MM.1S (cell line): ENCODE results near the gene NHLRC4.

ENCODE experiments used
- DNase-seq: peaks from one replicate; pipeline ENCODE4 v3.0.0-alpha.2; 2015
- H2AFZ ChIP-seq: fragments of 300-600 bp; sonication (generic); 2 replicates; pipeline ENCODE4 v1.6.0; 2016; ENCODE audit warnings: antibody characterized with exemption, low read length
- H3F3A ChIP-seq: fragments of 300-600 bp; sonication (generic); 2 replicates; pipeline ENCODE4 v1.6.1; 2016; ENCODE audit warnings: mild to moderate bottlenecking, antibody characterized with exemption, low read length, moderate library complexity, mixed read lengths; ENCODE audit not compliant: insufficient read depth
- H3K27ac ChIP-seq: fragments of 300-600 bp; sonication (generic); 2 replicates; pipeline ENCODE4 v1.5.1; 2016; ENCODE audit warnings: mild to moderate bottlenecking, low read length
- H3K27me3 ChIP-seq: fragments of 300-600 bp; sonication (generic); replicated peaks from 2 replicates; pipeline ENCODE4 v1.6.0; 2016; ENCODE audit warnings: low read length; ENCODE audit not compliant: insufficient read depth
- H3K36me3 ChIP-seq: fragments of 300-600 bp; sonication (generic); replicated peaks from 2 replicates; pipeline ENCODE4 v1.6.1; 2016; ENCODE audit warnings: mild to moderate bottlenecking, low read length, mixed read lengths; ENCODE audit not compliant: insufficient read depth
- H3K4me1 ChIP-seq: fragments of 300-600 bp; sonication (generic); 2 replicates; pipeline ENCODE4 v1.6.1; 2016; ENCODE audit warnings: low read length, mixed read lengths
- H3K4me2 ChIP-seq: fragments of 300-600 bp; sonication (generic); 2 replicates; pipeline ENCODE4 v1.6.0; 2016; ENCODE audit warnings: low read depth, low read length
- H3K4me3 ChIP-seq: fragments of 300-600 bp; sonication (generic); 2 replicates; pipeline ENCODE4 v1.5.1; 2016; ENCODE audit warnings: low read length, mixed read lengths
- H3K79me2 ChIP-seq: fragments of 300-600 bp; sonication (generic); 2 replicates; pipeline ENCODE4 v1.6.1; 2016; ENCODE audit warnings: mixed run types, low read length, mixed read lengths
- H3K9ac ChIP-seq: fragments of 300-600 bp; sonication (generic); 2 replicates; pipeline ENCODE4 v1.6.1; 2016; ENCODE audit warnings: low read length, mixed read lengths
- H3K9me2 ChIP-seq: fragments of 300-600 bp; sonication (generic); replicated peaks from 2 replicates; pipeline ENCODE4 v1.6.1; 2016; ENCODE audit warnings: mild to moderate bottlenecking, low read length, mixed read lengths; ENCODE audit not compliant: insufficient read depth
- H3K9me3 ChIP-seq: fragments of 300-600 bp; sonication (generic); replicated peaks from 2 replicates; pipeline ENCODE4 v1.6.1; 2016; ENCODE audit warnings: mild to moderate bottlenecking, low read length, mixed read lengths; ENCODE audit not compliant: insufficient read depth
- H4K20me1 ChIP-seq: fragments of 300-600 bp; sonication (generic); 2 replicates; pipeline ENCODE4 v1.6.1; 2016; ENCODE audit warnings: mild to moderate bottlenecking, low read length, moderate library complexity, mixed read lengths; ENCODE audit not compliant: insufficient read depth
- CTCF ChIP-seq: fragments of 300-600 bp; sonication (generic); IDR thresholded peaks from 2 replicates; pipeline ENCODE4 v1.5.1; 2016; ENCODE audit warnings: antibody characterized with exemption, low read length, mixed read lengths
- EZH2 ChIP-seq: fragments of 300-600 bp; sonication (generic); optimal IDR thresholded peaks from 2 replicates; pipeline ENCODE3; 2017; ENCODE audit warnings: low read depth, mild to moderate bottlenecking, antibody characterized with exemption, low read length, mixed read lengths
- EZH2phosphoT487 ChIP-seq: fragments of 300-600 bp; sonication (generic); IDR thresholded peaks from 2 replicates; pipeline ENCODE4 v1.6.1; 2018; ENCODE audit warnings: antibody characterized with exemption, low read length

Gene NHLRC4

DNA sequence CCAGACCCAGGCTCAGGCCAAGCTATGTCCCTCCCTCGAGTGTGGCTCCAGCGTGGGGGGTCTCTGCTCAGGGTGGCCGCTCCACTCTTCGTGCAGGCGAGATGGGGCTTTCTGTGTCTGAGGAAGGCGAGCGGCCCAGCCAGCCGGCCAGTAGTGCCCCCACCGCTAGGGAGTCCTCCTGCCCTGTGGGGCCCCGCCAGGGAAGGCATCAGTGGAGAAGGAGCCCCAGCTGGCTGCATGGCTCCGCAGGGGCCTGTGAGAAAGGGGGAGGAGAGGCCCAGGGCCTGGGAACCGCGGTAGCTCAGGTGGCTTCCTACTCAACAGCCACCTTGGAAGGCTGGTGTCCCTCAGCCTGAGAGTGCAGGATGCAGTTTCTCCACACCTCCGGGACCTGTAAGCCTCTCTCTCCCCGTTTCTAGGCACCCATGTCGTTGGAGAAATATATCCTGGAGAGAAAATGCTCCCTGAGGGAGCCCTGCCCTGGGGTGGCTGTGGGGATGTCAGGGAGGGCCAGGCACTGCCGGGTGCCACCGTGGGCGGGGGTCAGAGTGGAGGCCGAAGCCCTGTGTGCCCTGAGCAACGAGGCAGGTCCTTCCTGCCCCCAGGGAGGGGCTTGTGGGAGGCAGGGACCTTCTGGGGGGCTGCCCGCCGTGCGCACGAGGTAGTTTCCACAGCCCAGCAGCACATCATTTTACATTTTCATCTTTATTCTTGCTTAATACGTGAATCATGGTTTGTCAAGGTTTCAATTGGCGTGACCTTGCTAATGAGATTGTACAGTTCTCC, 6.3 kb downstream of the NHLRC4 start:
- Histone ChIP-seq H3K27ac (no peak overlapping the region), H3K79me2 (peaks cover 22% of the 10 kb centered on the region), H3K4me1 (0 out of 2 replicates have a peak, but pooled peaks cover 5% of the 10 kb centered on the region), H3K9me3 (no peaks in the 10 kb centered on the region), H3K36me3 (no peaks in the 10 kb centered on the region), H3K9me2 (no peaks in the 10 kb centered on the region), H3K4me3 (no peak overlapping the region), H3K9ac (no peak overlapping the region), H3K27me3 (no peaks in the 10 kb centered on the region), H3K4me2 (no peak overlapping the region), H4K20me1 (no peaks in the 10 kb centered on the region), H2AFZ (no peak overlapping the region), H3F3A (no peaks in the 10 kb centered on the region)
- TF ChIP-seq EZH2phosphoT487 (no peak), EZH2 (no peak), CTCF (no peak)
- no peak for DNase-seq

DNA sequence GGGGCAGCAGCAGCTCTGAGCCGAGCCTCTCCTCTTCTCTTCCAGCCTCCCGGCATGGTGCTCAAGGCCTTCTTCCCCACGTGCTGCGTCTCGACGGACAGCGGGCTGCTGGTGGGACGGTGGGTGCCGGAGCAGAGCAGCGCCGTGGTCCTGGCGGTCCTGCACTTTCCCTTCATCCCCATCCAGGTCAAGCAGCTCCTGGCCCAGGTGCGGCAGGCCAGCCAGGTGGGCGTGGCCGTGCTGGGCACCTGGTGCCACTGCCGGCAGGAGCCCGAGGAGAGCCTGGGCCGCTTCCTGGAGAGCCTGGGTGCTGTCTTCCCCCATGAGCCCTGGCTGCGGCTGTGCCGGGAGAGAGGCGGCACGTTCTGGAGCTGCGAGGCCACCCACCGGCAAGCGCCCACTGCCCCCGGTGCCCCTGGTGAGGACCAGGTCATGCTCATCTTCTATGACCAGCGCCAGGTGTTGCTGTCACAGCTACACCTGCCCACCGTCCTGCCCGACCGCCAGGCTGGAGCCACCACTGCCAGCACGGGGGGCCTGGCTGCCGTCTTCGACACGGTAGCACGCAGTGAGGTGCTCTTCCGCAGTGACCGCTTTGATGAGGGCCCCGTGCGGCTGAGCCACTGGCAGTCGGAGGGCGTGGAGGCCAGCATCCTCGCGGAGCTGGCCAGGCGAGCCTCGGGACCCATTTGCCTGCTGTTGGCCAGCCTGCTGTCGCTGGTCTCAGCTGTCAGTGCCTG, 7.4 kb downstream of the NHLRC4 start:
- Histone ChIP-seq H3K27me3 (no peaks in the 10 kb centered on the region), H3F3A (no peaks in the 10 kb centered on the region), H3K9me2 (no peaks in the 10 kb centered on the region), H3K4me2 (no peak overlapping the region), H3K27ac (no peak overlapping the region), H3K36me3 (no peaks in the 10 kb centered on the region), H3K79me2 (peaks cover 22% of the 10 kb centered on the region), H3K9me3 (no peaks in the 10 kb centered on the region), H3K4me1 (0 out of 2 replicates have a peak, but pooled peaks cover 1% of the 10 kb centered on the region), H2AFZ (no peak overlapping the region), H3K4me3 (no peak overlapping the region), H4K20me1 (no peaks in the 10 kb centered on the region), H3K9ac (no peak overlapping the region)
- DNase-seq = no peak
- TF ChIP-seq EZH2phosphoT487 (no peak), CTCF (no peak), EZH2 (no peak)

GRCh38 chr16:575354-576196, 8.8 kb downstream of the NHLRC4 start:
- Histone ChIP-seq H3K9me2 (no peaks in the 10 kb centered on the region), H3K27me3 (no peaks in the 10 kb centered on the region), H3K9me3 (no peaks in the 10 kb centered on the region), H3K4me3 (no peak overlapping the region), H3K4me2 (no peak overlapping the region), H3K79me2 (peaks cover 16% of the 10 kb centered on the region), H3K36me3 (no peaks in the 10 kb centered on the region), H3F3A (no peaks in the 10 kb centered on the region), H3K4me1 (no peaks in the 10 kb centered on the region), H2AFZ (no peak overlapping the region), H3K27ac (no peak overlapping the region), H4K20me1 (no peaks in the 10 kb centered on the region), H3K9ac (no peak overlapping the region)
- no peak for DNase-seq
- TF ChIP-seq EZH2phosphoT487 = no peak
- no peak for TF ChIP-seq CTCF
- no peak for TF ChIP-seq EZH2
